ENCODE measurements around the gene EPSTI1.

Gene EPSTI1

GRCh38 chr13:42895776-42896175 lies 96.3 kb downstream of the EPSTI1 start:
- DNase-seq (ENCODE audit: low spot score), result no peak
- TF ChIP-seq CTCF (IDR thresholded peaks at IDR 0.05; ENCODE audit: borderline replicate concordance, control extremely low read depth, extremely low read depth, insufficient read depth, missing control alignments), result no peak
- in situ Hi-C loops (cut with MboI; ENCODE audit: low sequenced_read_pairs, unreplicated experiment), result no loop called here

- DNase-seq (ENCODE audit: low spot score), result no peak
- in situ Hi-C loops (cut with MboI; ENCODE audit: low sequenced_read_pairs, unreplicated experiment), result no loop called here
Observed at GRCh38 chr13:42894765-42895243, 97.2 kb downstream of the EPSTI1 start.

GRCh38 chr13:42893214-42893671 lies 98.8 kb downstream of the EPSTI1 start:
- no peak for TF ChIP-seq CTCF (IDR thresholded peaks at IDR 0.05; ENCODE audit: borderline replicate concordance, control extremely low read depth, extremely low read depth, insufficient read depth, missing control alignments)
- in situ Hi-C loops (cut with MboI; ENCODE audit: low sequenced_read_pairs, unreplicated experiment), result no loop called here
- DNase-seq (ENCODE audit: low spot score), result no peak

More at GRCh38 chr13:42894765-42895243, 97.2 kb downstream of the EPSTI1 start:
- TF ChIP-seq CTCF (IDR thresholded peaks at IDR 0.05; ENCODE audit: borderline replicate concordance, control extremely low read depth, extremely low read depth, insufficient read depth, missing control alignments), result no peak

GRCh38 chr13:42892760-42893159 lies 99.3 kb downstream of the EPSTI1 start:
- in situ Hi-C loops (cut with MboI; ENCODE audit: low sequenced_read_pairs, unreplicated experiment), result no loop called here
- TF ChIP-seq CTCF (IDR thresholded peaks at IDR 0.05; ENCODE audit: borderline replicate concordance, control extremely low read depth, extremely low read depth, insufficient read depth, missing control alignments), result no peak
- DNase-seq (ENCODE audit: low spot score), result no peak

GRCh38 chr13:42891591-42891990 lies 100.5 kb downstream of the EPSTI1 start:
- no peak for DNase-seq (ENCODE audit: low spot score)
- no peak for TF ChIP-seq CTCF (IDR thresholded peaks at IDR 0.05; ENCODE audit: borderline replicate concordance, control extremely low read depth, extremely low read depth, insufficient read depth, missing control alignments)
- in situ Hi-C loops (cut with MboI; ENCODE audit: low sequenced_read_pairs, unreplicated experiment), result no loop called here

- no peak for DNase-seq (ENCODE audit: low spot score)
- TF ChIP-seq CTCF (IDR thresholded peaks at IDR 0.05; ENCODE audit: borderline replicate concordance, control extremely low read depth, extremely low read depth, insufficient read depth, missing control alignments), result no peak
- in situ Hi-C loops (cut with MboI; ENCODE audit: low sequenced_read_pairs, unreplicated experiment), result no loop called here
Observed at GRCh38 chr13:42885325-42885724, 106.7 kb downstream of the EPSTI1 start.
